Panc1 (cell line): Measurements from ENCODE around the gene THRAP3. TPM values are rescaled to one million over a fixed set of nuclear protein-coding genes. Genes with fewer than 3 reads are reported as not detected.

Experiments used
- ATAC-seq: fragments of 200-7000 bp; cut with Tn5 transposase; 2 replicates; pipeline ENCODE4 v1.9.1; 2020; ENCODE audit warnings: mild to moderate bottlenecking, moderate library complexity
- BruUV-seq: library from RNA; stranded (reverse); fragments of 400-500 nt; replicated peaks from 2 replicates; lab custom pipeline; 2021; lab: Mats Ljungman, UMichigan
- CTCF ChIA-PET: fragments of 300-600 bp; sonication (Branson Sonifier 250); formaldehyde crosslinking; loops from one replicate; lab custom pipeline; 2022; ENCODE audit warnings: antibody characterized with exemption; lab: Charles Lee
- POLR2A ChIA-PET: fragments of 300-600 bp; sonication (Branson Sonifier 250); formaldehyde crosslinking; loops from one replicate; lab custom pipeline; 2022; ENCODE audit warnings: antibody characterized with exemption; lab: Charles Lee
- DNase-seq: peaks from one replicate; pipeline ENCODE4 v3.0.0-alpha.2; 2010; ENCODE audit warnings: low read depth, low spot score
- H3K27ac ChIP-seq: 2 replicates; pipeline ENCODE4 v1.5.1; 2011; ENCODE audit warnings: mild to moderate bottlenecking, low read length, inconsistent platforms
- H3K27me3 ChIP-seq: fragments of 200-500 bp; sonication (Bioruptor generic); 2 replicates; pipeline ENCODE4 v1.6.0; 2014; ENCODE audit warnings: low read length, inconsistent platforms; ENCODE audit not compliant: control insufficient read depth, insufficient read depth
- H3K36me3 ChIP-seq: fragments of 200-500 bp; sonication (Bioruptor generic); 2 replicates; pipeline ENCODE4 v1.5.1; 2014; ENCODE audit warnings: inconsistent platforms, mild to moderate bottlenecking, low read length, moderate library complexity; ENCODE audit not compliant: control insufficient read depth, insufficient read depth
- H3K4me1 ChIP-seq: 2 replicates; pipeline ENCODE4 v1.5.1; 2011; ENCODE audit warnings: inconsistent platforms, mild to moderate bottlenecking, low read length, moderate library complexity; ENCODE audit not compliant: control insufficient read depth, insufficient read depth
- H3K4me3 ChIP-seq, 2 experiments: 2 replicates each; pipeline ENCODE4 v1.5.1; 2011 to 2012; ENCODE audit warnings: low read depth in 2 of 2, low read length in 2 of 2, mild to moderate bottlenecking in 2 of 2, inconsistent platforms in 1 of 2, moderate library complexity in 1 of 2
- H3K9me3 ChIP-seq: fragments of 200-500 bp; sonication (Bioruptor generic); 2 replicates; pipeline ENCODE4 v1.5.1; 2014; ENCODE audit warnings: low read depth, mild to moderate bottlenecking, inconsistent platforms, low read length, moderate library complexity; ENCODE audit not compliant: control insufficient read depth, insufficient read depth
- POLR2AphosphoS5 ChIP-seq: IDR thresholded peaks from 2 replicates; pipeline ENCODE4 v1.6.1; 2012; ENCODE audit warnings: mild to moderate bottlenecking, low read depth, low read length, moderate library complexity
- SIN3A ChIP-seq: IDR thresholded peaks from 2 replicates; pipeline ENCODE4 v1.6.1; 2012; ENCODE audit warnings: low read depth, mild to moderate bottlenecking, low read length, moderate library complexity, borderline replicate concordance; ENCODE audit not compliant: insufficient read depth
- TCF7L2 ChIP-seq: IDR thresholded peaks from 2 replicates; pipeline ENCODE4 v1.6.1; 2011; ENCODE audit warnings: mild to moderate bottlenecking, low read depth, low read length, inconsistent platforms
- in situ Hi-C: cut with HindIII; loops from 2 replicates; pipeline ENCODE4 v1.10.0; 2016; ENCODE audit warnings: low sequenced_read_pairs, low pct_unique_long_range_greater_than_20kb
- intact Hi-C: fragments of 100-400 bp; cut with micrococcal nuclease; formaldehyde crosslinking; loops from one replicate; pipeline ENCODE4 v1.10.0; 2022; ENCODE audit not compliant: unreplicated experiment
- total RNA-seq: library from RNA; stranded (reverse); gene quantifications from one replicate; pipeline ENCODE4 v1.2.1, GENCODE V29; 2021; ENCODE audit not compliant: unreplicated experiment
- TF ChIP-seq, protein P1 (sequence below), 2 experiments: IDR thresholded peaks; 2 replicates each; pipeline ENCODE4 v1.6.1; 2011 to 2012; ENCODE audit warnings: low read depth in 2 of 2, control low read depth in 1 of 2, low read length in 1 of 2, mild to moderate bottlenecking in 1 of 2, moderate library complexity in 1 of 2; ENCODE audit not compliant: insufficient read depth in 1 of 2
- TF ChIP-seq, protein P2 (sequence below): fragments of 450-650 bp; IDR thresholded peaks from 2 replicates; pipeline ENCODE4 v1.5.1; 2017; ENCODE audit warnings: mild to moderate bottlenecking

Gene THRAP3
- total RNA-seq, 1 experiment from 2014 or later: 114 TPM

DNA sequence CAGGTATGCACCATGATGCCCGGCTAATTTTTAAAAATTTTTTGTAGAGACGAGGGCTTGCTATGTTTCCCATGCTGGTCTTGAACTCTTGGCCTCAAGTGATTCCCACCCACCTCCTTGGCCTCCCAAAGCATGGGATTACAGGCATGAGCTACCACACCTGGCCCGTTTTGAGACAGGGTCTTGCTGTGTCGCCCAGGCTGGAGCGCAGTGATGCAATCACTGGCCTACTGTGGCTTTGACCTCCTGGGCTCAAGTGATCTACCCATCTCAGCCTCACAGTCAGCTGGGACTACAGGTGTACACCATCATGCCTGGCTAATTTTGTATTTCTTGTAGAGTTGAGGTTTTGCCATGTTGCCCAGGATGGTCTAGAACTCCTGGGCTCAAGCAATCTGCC, 74.4 kb downstream of the THRAP3 start:
- CTCF ChIA-PET: no interaction called here
- DNase-seq (no peak), ATAC-seq (no peak)
- Histone ChIP-seq H3K27me3 (no peaks in the 10 kb centered on the region), H3K4me1 (peaks cover 6% of the 10 kb centered on the region; the same call in 1 of the 2 replicates), H3K4me3 (no peak overlapping the region), H3K27ac (no peak overlapping the region), H3K9me3 (no peaks in the 10 kb centered on the region), H3K36me3 (peaks cover 35% of the 10 kb centered on the region)
- intact Hi-C loops: no loop called here
- in situ Hi-C loops: no loop called here
- TF ChIP-seq, protein P1, sequence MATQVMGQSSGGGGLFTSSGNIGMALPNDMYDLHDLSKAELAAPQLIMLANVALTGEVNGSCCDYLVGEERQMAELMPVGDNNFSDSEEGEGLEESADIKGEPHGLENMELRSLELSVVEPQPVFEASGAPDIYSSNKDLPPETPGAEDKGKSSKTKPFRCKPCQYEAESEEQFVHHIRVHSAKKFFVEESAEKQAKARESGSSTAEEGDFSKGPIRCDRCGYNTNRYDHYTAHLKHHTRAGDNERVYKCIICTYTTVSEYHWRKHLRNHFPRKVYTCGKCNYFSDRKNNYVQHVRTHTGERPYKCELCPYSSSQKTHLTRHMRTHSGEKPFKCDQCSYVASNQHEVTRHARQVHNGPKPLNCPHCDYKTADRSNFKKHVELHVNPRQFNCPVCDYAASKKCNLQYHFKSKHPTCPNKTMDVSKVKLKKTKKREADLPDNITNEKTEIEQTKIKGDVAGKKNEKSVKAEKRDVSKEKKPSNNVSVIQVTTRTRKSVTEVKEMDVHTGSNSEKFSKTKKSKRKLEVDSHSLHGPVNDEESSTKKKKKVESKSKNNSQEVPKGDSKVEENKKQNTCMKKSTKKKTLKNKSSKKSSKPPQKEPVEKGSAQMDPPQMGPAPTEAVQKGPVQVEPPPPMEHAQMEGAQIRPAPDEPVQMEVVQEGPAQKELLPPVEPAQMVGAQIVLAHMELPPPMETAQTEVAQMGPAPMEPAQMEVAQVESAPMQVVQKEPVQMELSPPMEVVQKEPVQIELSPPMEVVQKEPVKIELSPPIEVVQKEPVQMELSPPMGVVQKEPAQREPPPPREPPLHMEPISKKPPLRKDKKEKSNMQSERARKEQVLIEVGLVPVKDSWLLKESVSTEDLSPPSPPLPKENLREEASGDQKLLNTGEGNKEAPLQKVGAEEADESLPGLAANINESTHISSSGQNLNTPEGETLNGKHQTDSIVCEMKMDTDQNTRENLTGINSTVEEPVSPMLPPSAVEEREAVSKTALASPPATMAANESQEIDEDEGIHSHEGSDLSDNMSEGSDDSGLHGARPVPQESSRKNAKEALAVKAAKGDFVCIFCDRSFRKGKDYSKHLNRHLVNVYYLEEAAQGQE (IDR thresholded peaks at IDR 0.05; ENCODE audit: insufficient read depth in 1 of 2, low read depth in 2 of 2, low read length in 1 of 2): no peak
- TF ChIP-seq POLR2AphosphoS5: no peak
- no peak for TF ChIP-seq TCF7L2
- no peak for TF ChIP-seq SIN3A
- TF ChIP-seq, protein P2, sequence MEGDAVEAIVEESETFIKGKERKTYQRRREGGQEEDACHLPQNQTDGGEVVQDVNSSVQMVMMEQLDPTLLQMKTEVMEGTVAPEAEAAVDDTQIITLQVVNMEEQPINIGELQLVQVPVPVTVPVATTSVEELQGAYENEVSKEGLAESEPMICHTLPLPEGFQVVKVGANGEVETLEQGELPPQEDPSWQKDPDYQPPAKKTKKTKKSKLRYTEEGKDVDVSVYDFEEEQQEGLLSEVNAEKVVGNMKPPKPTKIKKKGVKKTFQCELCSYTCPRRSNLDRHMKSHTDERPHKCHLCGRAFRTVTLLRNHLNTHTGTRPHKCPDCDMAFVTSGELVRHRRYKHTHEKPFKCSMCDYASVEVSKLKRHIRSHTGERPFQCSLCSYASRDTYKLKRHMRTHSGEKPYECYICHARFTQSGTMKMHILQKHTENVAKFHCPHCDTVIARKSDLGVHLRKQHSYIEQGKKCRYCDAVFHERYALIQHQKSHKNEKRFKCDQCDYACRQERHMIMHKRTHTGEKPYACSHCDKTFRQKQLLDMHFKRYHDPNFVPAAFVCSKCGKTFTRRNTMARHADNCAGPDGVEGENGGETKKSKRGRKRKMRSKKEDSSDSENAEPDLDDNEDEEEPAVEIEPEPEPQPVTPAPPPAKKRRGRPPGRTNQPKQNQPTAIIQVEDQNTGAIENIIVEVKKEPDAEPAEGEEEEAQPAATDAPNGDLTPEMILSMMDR: no peak
- POLR2A ChIA-PET: interaction anchor here (0.6 kb wide), 1 partner anchor 11 kb away, joined by 3 read pairs; no protein-coding TSS in a partner anchor
- no TSS peak for BruUV-seq

DNA sequence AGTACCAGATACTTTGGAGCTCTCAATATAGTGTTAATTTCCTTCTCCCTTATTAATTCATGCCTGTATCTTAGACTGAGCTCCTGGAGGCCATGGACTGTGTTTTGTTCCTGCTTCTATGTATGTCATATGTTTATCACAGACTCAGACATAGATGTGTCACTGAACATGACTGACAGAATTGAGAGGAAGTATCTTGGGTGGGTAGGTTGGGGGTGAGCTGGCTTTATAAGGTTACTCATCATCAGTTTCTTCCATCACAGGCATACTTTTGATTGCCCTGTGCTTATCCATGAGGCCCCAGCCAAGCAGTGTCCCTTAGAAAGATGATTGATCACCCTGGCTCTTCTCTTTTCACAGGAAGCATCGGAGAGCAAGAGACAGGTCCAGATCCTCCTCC, 76.3 kb downstream of the THRAP3 start:
- Histone ChIP-seq H3K9me3 (no peaks in the 10 kb centered on the region), H3K27ac (no peak overlapping the region), H3K4me3 (no peak overlapping the region), H3K4me1 (peaks cover 13% of the 10 kb centered on the region), H3K27me3 (no peaks in the 10 kb centered on the region), H3K36me3 (peaks cover 30% of the 10 kb centered on the region)
- no peak for DNase-seq
- CTCF ChIA-PET: interaction anchor here (0.6 to 0.7 kb wide), 2 partner anchors 99 to 151 kb away, joined by 3 to 5 read pairs; partner anchors contain the start of gene TRAPPC3
- TF ChIP-seq POLR2AphosphoS5: no peak
- TF ChIP-seq SIN3A: no peak
- TF ChIP-seq, protein P2: no peak
- TF ChIP-seq, protein P1 (IDR thresholded peaks at IDR 0.05; ENCODE audit: insufficient read depth in 1 of 2, low read depth in 2 of 2, low read length in 1 of 2): no peak
- no peak for TF ChIP-seq TCF7L2
- intact Hi-C loops (no loop called here), in situ Hi-C loops (no loop called here)
- POLR2A ChIA-PET: no interaction called here
- BruUV-seq: no TSS peak
- no peak for ATAC-seq
